Skeletal muscle tissue (tissue), 4 donors: Measurements from ENCODE around the gene CRYAA. TPM values are rescaled to one million over a fixed set of nuclear protein-coding genes. Genes with fewer than 3 reads are reported as not detected.

ENCODE experiments used
- H3K27ac ChIP-seq: one replicate; pipeline ENCODE4 v1.7.0; 2013; ENCODE audit warnings: mild to moderate bottlenecking, low read depth, low read length, inconsistent platforms
- H3K27me3 ChIP-seq, 3 donors: one replicate each; pipeline ENCODE4 v1.7.0; 2013; ENCODE audit warnings: low read length in 3 of 3; ENCODE audit not compliant: control insufficient read depth in 3 of 3, insufficient read depth in 3 of 3
- H3K36me3 ChIP-seq, 3 donors: one replicate each; pipeline ENCODE4 v1.7.0; 2013; ENCODE audit warnings: low read length in 3 of 3; ENCODE audit not compliant: control insufficient read depth in 3 of 3, insufficient read depth in 3 of 3
- H3K4me1 ChIP-seq, 3 donors: one replicate each; pipeline ENCODE4 v1.7.0; 2013; ENCODE audit warnings: low read length in 3 of 3, mild to moderate bottlenecking in 3 of 3; ENCODE audit not compliant: control insufficient read depth in 3 of 3, insufficient read depth in 3 of 3
- H3K4me3 ChIP-seq, 3 donors: one replicate each; pipeline ENCODE4 v1.7.0; 2013; ENCODE audit warnings: low read length in 3 of 3
- H3K9ac ChIP-seq, 3 donors: one replicate each; pipeline ENCODE4 v1.7.0; 2013; ENCODE audit warnings: low read length in 3 of 3, mild to moderate bottlenecking in 3 of 3, moderate library complexity in 2 of 3, low read depth in 1 of 3
- H3K9me3 ChIP-seq, 3 donors: one replicate each; pipeline ENCODE4 v1.7.0; 2013; ENCODE audit warnings: low read length in 3 of 3; ENCODE audit not compliant: control insufficient read depth in 3 of 3
- total RNA-seq: library from RNA; depleted of rRNA; stranded (reverse); fragments of >200 nt; gene quantifications from one replicate; pipeline ENCODE4 v1.2.3, GENCODE V29; 2014
- donor health status: Osteomylitis.

CRYAA gene
- total RNA-seq, 1 donor from 2014 or later: not detected

GRCh38 chr21:43198376-43198775, 29.6 kb downstream of the CRYAA start:
- no peak overlapping the region for H3K4me3 ChIP-seq
- no peak overlapping the region for H3K27ac ChIP-seq
- H3K9me3 ChIP-seq: peaks cover 2 to 6% (median 3%) of the 10 kb centered on the region in 3 donors
- no peaks in the 10 kb centered on the region for H3K36me3 ChIP-seq
- peaks cover 26 to 31% (median 30%) of the 10 kb centered on the region in 3 donors for H3K4me1 ChIP-seq
- H3K9ac ChIP-seq: no peak overlapping the region
- H3K27me3 ChIP-seq: peaks cover 15 to 38% (median 22%) of the 10 kb centered on the region in 3 donors

- Histone ChIP-seq H3K27me3 (peaks cover 9 to 14% (median 11%) of the 10 kb centered on the region in 3 donors), H3K4me3 (no peak overlapping the region), H3K9ac (no peak overlapping the region), H3K27ac (no peak overlapping the region), H3K9me3 (peaks cover 2 to 6% (median 3%) of the 10 kb centered on the region in 3 donors), H3K4me1 (peaks cover 4 to 8% (median 4%) of the 10 kb centered on the region in 3 donors), H3K36me3 (no peaks in the 10 kb centered on the region)
These were observed 32.7 kb downstream of the CRYAA start for GRCh38 chr21:43201491-43201890.

- Histone ChIP-seq H3K4me1 (no peaks in the 10 kb centered on the region), H3K4me3 (no peak overlapping the region), H3K27me3 (peaks cover 11 to 25% (median 22%) of the 10 kb centered on the region in 3 donors), H3K27ac (no peak overlapping the region), H3K36me3 (no peaks in the 10 kb centered on the region), H3K9me3 (peaks cover 2 to 6% (median 3%) of the 10 kb centered on the region in 3 donors), H3K9ac (no peak overlapping the region)
These were observed 34.8 kb downstream of the CRYAA start for GRCh38 chr21:43203591-43203990.

- Histone ChIP-seq H3K27ac (no peak overlapping the region), H3K9ac (no peak overlapping the region), H3K27me3 (peaks cover 20 to 27% (median 25%) of the 10 kb centered on the region in 3 donors), H3K4me1 (no peaks in the 10 kb centered on the region), H3K36me3 (no peaks in the 10 kb centered on the region), H3K4me3 (no peak overlapping the region), H3K9me3 (peaks cover 2 to 6% (median 3%) of the 10 kb centered on the region in 3 donors)
These were observed 35.8 kb downstream of the CRYAA start for GRCh38 chr21:43204638-43205037.

GRCh38 chr21:43206231-43207042, 37.6 kb downstream of the CRYAA start:
- H3K36me3 ChIP-seq: no peaks in the 10 kb centered on the region
- peaks cover 0 to 3% (median 0%) of the 10 kb centered on the region in 3 donors for H3K4me1 ChIP-seq
- H3K27ac ChIP-seq: no peak overlapping the region
- no peak overlapping the region for H3K9ac ChIP-seq
- H3K9me3 ChIP-seq: peaks cover 0 to under 1% (median 0%) of the 10 kb centered on the region in 3 donors
- H3K4me3 ChIP-seq: no peak overlapping the region
- H3K27me3 ChIP-seq: peaks cover 26 to 41% (median 38%) of the 10 kb centered on the region in 3 donors

DNA sequence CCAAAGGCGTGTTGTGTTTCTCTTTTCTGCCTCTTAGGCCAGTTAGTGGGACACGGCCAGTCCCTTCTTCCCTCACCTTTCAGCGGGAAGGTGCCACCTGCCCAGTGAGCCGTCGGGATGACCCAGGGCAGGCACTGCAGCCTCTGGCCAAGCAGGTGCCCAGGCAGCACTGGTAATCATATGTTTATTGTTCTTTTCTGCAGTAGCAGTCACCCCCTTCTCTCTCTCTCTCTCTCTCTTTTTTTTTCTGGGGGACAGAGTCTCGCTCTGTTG, 38.2 kb downstream of the CRYAA start:
- H3K36me3 ChIP-seq: no peaks in the 10 kb centered on the region
- peaks cover 26 to 41% (median 38%) of the 10 kb centered on the region in 3 donors for H3K27me3 ChIP-seq
- no peak overlapping the region for H3K27ac ChIP-seq
- H3K4me3 ChIP-seq: no peak overlapping the region
- H3K9ac ChIP-seq: no peak overlapping the region
- H3K4me1 ChIP-seq: peaks cover 0 to 3% (median 0%) of the 10 kb centered on the region in 3 donors
- no peaks in the 10 kb centered on the region for H3K9me3 ChIP-seq

DNA sequence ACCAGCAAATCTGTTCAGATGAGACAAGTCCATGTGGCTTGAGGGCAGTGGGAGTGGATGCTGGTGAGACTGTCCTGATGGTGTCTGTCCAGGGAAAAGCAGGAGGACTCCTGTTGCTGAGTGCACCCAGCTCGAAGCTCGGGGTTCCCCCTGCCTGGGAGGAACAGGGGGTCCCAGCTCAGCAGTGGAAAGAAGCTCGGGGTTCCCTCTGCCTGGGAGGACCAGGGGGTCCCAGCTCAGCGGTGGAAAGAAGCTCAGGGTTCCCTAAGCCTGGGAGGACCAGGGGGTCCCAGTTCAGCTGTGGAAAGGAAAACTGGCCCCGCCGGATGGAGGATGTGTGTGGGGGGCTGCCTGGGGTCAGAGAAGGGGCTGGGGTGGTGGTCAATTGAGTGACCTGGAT, 39.1 kb downstream of the CRYAA start:
- Histone ChIP-seq H3K9me3 (no peaks in the 10 kb centered on the region), H3K9ac (no peak overlapping the region), H3K4me3 (no peak overlapping the region)

DNA sequence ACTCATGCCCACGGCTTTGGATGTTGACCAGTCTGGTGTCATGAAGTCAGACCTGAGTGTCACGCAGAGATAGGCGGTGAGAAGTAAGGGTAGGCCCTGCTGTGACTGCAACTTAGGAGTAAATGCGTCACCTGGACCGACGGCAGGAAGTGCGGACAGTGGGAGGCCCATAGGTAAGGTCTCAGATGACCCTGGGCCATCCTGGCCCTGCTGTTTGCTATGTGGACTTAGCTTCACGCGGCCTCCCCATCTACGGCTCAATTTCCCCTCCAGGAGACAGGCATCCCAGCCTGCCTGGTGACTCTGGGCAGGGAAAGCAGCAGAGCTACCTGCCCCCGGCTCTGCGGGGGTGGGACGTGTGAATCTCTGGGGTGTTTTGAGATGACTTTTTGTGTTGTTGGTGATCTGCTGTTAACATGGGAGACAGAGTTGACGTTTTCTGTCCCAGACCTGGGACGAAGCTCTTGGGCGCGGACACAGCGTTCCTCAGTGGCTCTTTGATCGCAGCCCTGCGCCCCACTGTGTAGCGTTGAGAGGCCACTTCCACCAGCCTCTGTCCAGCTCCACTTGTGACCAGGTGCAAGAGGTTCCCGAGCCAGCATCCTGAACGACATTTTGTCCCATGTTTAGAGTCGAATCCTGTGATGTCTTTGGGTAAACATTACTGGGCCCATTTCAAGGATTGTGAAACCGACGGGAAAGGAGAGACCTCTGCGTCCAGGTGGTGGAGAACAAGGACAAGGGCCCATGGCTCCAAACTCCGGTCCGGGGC, 39.9 kb downstream of the CRYAA start:
- Histone ChIP-seq H3K4me1 (peaks cover 0 to 3% (median 0%) of the 10 kb centered on the region in 3 donors), H3K9me3 (no peaks in the 10 kb centered on the region), H3K4me3 (no peak overlapping the region), H3K9ac (no peak overlapping the region), H3K36me3 (no peaks in the 10 kb centered on the region), H3K27ac (no peak overlapping the region), H3K27me3 (peaks cover 26 to 37% (median 34%) of the 10 kb centered on the region in 3 donors)

More for the DNA sequence above, 39.1 kb downstream of the CRYAA start:
- Histone ChIP-seq H3K4me1 (peaks cover 0 to 3% (median 0%) of the 10 kb centered on the region in 3 donors), H3K27ac (no peak overlapping the region), H3K36me3 (no peaks in the 10 kb centered on the region), H3K27me3 (peaks cover 26 to 41% (median 38%) of the 10 kb centered on the region in 3 donors)

DNA sequence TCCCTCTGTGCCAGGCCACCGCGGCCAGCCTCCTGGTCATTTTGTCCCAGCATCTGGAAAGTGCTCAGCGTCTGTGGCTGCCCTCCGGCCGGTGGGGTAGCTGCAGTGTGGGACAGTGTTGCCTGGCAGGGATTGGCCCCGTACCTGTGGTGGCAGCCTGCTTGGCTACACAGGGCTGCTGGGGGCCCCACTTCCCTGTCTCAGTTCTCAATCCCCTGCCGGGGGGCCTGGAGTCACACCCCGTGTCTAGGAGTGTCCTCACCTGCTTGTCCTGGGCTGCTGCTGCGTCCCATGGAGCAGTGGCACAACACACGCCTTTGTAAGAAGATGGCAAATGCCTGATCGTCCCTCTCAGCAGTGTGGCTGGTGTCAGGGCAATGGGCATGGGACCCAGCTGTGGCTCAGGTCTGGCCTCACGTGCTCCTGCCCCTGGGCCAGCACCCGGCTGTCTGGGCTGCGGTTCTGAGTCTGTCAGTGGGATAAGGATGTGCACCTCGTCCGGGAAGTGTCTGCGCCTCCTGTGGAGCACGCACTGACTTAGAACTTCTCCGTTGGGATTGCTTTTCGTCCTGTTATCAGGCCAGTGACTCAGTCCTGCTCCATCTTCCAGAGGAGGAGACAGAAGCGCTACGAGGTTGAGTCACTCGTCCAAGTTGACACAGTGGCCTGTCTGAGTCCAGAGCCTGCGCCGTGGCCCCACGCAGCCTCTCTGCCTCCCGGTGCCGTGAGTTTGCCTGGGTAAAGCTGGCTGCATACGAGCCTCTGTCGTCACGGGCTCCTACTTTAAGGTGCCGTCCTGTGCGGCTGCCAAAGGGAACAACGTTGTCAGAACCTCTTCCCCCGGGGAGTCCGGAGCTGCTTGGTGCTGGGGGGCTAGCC, 41.0 kb downstream of the CRYAA start:
- Histone ChIP-seq H3K9me3 (no peaks in the 10 kb centered on the region), H3K27ac (no peak overlapping the region), H3K9ac (no peak overlapping the region), H3K36me3 (no peaks in the 10 kb centered on the region), H3K4me1 (peaks cover 0 to 3% (median 0%) of the 10 kb centered on the region in 3 donors), H3K4me3 (no peak overlapping the region), H3K27me3 (peaks cover 26 to 34% (median 30%) of the 10 kb centered on the region in 3 donors)
